HTERT RPE-1 (cell line): ENCODE measurements around the gene CAPN6.

Experiments used
- in situ Hi-C: fragments of 300-500 bp; cut with MboI; formaldehyde crosslinking; loops from 4 replicates; pipeline ENCODE4 v1.14.3; 2020; ENCODE audit warnings: low sequenced_read_pairs

Gene CAPN6

GRCh38 chrX:111200327-111200726 lies 70.0 kb downstream of the CAPN6 start:
- in situ Hi-C loops, result no loop called here

DNA sequence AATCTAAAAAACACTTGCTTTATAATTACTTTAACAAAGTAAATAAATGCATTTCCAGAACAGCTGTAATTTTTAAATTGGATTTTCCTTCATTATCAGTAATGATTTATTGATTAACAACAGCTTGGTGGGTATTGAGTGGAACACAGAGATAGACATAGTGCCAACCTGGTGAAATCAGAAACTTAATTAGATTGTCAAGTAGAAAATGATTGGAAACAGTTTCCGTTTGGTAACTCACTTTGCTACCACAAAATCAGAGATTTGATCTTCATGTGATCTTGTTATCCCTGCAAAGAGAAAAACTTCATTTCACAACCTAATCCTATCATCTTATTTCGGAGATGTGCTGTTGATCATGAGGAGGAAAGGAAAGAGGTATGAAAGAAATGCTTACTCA lies 70.8 kb downstream of the CAPN6 start:
- in situ Hi-C loops, result no loop called here
